GM23248 (cell line): ENCODE data around the gene KRT24.

ENCODE experiments used
- EZH2 ChIP-seq: fragments of 200-600 bp; sonication (generic); IDR thresholded peaks from 2 replicates; pipeline ENCODE4 v1.6.1; 2018; ENCODE audit warnings: antibody characterized with exemption, mild to moderate bottlenecking; ENCODE audit not compliant: insufficient read depth, poor library complexity, severe bottlenecking
- EZH2phosphoT487 ChIP-seq: fragments of 200-600 bp; sonication (generic); IDR thresholded peaks from 2 replicates; pipeline ENCODE4 v1.6.1; 2018; ENCODE audit warnings: antibody characterized with exemption, moderate library complexity, mild to moderate bottlenecking, low read depth; ENCODE audit not compliant: insufficient read depth

GRCh38 chr17:40679523-40679907 is 24.0 kb downstream of the KRT24 start:
- no peak for TF ChIP-seq EZH2
- TF ChIP-seq EZH2phosphoT487 = no peak
